ENCODE data around the gene ZNF362. TPM values are rescaled to one million over a fixed set of nuclear protein-coding genes. Genes with fewer than 3 reads are reported as not detected.

Gene ZNF362
- total RNA-seq, 1 donor from 2014 or later, result 14.0 TPM

GRCh38 chr1:33268927-33269610, 12.8 kb downstream of the ZNF362 start:
- ATAC-seq, result no peak

DNA sequence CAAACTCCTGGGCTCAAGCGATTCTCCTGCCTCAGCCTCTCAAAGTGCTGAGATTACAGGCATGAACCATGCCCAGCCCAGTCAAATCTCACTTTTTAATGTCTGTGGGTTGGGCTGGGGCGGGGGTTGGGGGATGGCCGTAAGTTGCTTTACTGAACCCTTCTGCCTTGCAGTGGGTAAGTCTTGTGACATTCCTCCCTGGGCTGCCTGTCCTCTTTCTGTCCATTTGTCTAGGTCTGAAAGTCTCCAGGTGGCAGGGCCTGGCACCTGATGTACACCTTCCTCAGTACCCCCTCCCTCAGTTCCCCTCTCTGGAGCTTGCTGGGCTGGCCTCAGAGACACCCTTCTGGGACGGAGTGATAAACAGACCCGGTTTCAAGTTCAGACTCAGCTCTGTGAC, 13.3 kb downstream of the ZNF362 start:
- no peak for ATAC-seq

DNA sequence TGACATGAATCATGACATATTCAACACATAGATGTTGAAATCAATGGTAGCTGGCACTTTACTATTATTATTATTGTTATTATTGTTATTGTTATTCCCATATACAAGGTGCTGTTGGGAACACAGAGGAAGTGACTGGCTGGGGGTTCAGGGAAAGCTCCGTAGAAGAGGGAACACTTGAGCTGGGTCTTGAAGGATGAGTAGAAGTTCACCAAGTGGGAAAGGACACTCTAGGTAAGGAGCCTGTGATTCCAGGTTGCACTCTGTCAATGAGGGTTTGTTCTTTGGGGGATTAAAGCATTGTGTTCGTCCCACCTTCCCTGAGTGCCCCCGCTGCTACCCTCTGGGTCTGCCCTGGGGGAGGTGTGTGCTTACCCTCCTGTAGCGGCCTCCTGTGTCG, 14.1 kb downstream of the ZNF362 start:
- no peak for ATAC-seq

- no peak for ATAC-seq
Observed at GRCh38 chr1:33270808-33271465, 14.6 kb downstream of the ZNF362 start.

GRCh38 chr1:33271666-33272505, 15.6 kb downstream of the ZNF362 start:
- no peak for ATAC-seq

- no peak for ATAC-seq
Observed at GRCh38 chr1:33272509-33272908, 16.2 kb downstream of the ZNF362 start.

DNA sequence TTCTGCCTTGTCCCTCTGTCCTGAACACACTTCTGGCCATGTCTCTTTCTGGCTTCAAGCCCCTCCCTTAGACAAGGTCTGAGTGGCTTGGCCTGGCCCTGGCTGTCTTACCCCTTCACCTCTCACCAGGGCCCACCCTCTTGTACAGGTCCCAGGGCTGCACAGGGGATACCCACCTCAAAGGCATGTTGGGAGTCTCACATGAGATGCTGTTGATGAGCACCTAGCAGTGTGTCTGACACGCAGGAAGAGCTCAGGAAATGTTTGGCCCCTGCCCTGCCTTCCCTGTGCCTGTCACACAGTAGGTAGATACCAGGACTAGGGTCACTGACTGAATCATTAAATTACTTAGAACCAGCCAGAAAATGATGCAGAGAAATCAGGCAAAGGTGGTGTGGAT, 16.6 kb downstream of the ZNF362 start:
- ATAC-seq, result no peak

DNA sequence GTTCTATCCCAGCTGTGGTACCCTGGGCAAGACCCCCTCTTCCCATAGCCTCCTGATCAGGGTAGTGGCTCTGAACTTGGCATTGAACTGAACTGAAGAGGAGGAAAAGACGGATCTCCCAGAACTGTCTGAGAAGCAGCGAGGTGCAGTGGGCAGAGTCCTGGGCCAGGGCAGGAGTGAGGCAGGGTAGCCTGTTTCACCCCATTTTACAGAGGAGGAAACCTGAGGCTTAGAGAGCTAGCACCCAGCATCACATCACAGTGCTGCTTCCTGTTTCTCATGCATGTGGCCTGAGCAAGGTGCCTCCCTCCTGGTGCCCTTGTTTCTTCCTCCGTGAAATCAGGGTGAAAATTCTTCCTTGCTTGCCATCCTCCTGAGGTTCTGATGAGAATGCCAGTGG, 17.1 kb downstream of the ZNF362 start:
- no peak for ATAC-seq

DNA sequence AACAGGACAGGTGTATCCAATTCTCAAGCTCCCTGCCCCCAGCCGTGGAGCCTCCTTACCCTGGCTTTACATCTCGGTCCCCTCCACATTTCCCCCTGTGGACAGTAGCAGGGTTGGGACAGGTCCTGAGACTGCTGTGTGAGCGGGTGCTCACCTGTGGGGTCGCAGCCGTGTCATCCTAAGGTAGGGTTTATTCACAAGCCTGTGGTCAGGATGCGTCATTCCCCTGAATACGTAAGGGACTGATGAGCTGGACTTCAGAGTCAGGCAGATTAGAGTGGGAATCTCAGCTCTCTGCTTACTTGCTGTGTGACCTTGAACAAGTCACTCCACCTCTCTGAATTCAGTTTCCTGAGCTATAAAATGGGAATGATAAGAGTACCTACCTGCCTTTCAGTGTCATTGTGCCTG, 17.7 kb downstream of the ZNF362 start:
- ATAC-seq, result no peak

DNA sequence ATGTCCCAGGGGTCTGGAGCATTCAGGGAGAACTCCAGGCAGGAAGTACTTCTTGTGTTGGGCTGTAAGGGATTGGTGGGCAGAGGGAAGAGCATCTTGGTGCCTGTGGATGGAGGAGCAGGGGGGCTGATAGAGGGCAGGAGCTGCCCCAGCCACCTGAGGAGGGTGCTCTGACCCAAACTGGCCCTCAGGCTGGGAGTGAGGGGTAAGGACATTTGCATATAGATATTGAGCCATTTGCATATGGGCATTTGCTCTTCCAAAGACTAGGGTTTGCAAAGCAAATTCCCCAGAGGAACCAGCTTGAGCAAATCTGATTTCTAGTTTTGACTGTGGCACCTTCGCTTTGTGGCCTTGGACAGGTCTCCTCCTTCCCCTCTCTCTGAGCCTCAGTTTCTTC, 18.2 kb downstream of the ZNF362 start:
- no peak for ATAC-seq

DNA sequence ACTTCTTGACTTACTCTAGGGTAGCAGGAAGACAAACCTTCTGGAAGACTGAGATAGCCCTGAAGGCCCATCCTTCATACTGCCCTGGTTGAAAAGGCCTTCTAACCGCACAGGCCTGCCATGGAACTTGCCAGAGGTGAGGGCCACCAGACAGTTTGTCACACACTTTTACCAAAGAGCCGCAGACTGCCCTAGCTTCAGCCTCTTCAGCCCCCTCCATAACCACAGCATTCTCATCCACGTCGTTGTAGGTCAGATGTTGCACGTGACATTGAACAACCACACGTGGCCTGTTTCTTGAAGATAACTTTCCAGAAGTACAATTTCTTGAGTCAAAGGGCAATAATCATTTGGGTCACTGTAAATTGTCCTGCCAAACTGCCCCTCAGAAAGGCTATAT, 18.9 kb downstream of the ZNF362 start:
- no peak for ATAC-seq

GRCh38 chr1:33275706-33276572, 19.6 kb downstream of the ZNF362 start:
- ATAC-seq, result no peak

DNA sequence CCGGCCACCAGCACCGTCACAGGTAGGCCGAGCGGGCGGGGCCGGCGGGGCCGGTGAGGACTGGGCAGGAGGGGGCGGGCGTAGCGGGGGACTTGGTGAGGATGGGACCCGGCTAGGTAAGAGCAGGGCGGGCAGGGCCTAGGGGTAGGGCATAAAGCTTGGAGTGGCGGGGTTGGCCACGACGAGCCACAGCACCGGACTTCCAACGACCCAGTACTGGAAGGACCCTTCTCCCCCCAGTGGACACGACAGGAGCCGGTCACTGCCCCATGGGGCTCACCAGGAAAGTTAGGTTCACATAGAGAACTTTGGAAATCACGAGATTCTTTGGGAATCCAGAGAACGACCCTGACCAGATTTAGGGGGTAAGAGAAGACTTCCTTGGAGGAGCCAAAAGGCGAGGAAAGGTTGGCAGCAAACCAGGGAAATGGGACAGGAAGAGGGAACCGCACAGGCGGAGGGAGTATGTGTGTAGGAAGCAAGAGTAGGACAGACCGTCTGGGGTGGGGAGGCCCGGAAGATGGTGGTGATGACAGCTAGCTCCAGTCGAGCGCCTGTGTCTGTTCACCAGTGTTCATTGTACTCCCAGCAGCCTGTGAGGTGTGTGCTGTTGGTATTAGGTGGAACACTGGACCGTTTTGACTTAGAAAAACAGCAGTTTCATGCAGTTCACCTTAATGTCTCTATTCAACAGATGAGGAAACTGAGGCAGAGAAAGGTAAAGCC, 20.4 kb downstream of the ZNF362 start:
- ATAC-seq, result peak; percentile 17

DNA sequence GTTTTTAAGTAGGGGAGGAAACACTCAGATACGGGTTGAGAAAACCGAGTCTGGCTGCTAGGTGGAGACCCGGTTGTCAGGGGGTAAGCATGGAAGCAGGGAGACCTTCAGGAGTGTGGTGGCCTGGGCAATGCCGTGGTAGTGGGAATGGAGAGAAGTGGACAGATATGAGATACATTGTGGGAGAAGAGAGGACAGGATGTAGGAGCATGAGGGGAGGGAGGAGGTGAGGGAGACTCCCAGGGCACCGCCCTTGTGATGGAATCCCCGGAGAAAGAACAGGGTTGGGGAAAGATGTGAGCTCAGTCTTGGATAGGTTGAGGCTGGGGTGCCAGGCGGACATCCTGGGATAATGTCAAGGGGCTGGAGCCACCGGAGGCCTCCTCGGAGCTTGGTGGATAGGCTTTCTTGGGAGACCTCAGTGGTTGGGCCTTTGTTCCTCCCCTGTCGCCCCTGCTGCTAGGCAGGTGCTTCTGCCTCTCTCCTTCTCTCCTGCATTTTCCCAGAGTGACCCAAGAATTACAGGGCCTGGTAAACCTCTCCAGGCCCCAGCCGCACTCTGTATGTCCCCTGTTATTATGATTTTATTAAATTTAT, 21.3 kb downstream of the ZNF362 start:
- ATAC-seq, result no peak

GRCh38 chr1:33280091-33280661, 23.9 kb downstream of the ZNF362 start:
- ATAC-seq, result peak; percentile 25

DNA sequence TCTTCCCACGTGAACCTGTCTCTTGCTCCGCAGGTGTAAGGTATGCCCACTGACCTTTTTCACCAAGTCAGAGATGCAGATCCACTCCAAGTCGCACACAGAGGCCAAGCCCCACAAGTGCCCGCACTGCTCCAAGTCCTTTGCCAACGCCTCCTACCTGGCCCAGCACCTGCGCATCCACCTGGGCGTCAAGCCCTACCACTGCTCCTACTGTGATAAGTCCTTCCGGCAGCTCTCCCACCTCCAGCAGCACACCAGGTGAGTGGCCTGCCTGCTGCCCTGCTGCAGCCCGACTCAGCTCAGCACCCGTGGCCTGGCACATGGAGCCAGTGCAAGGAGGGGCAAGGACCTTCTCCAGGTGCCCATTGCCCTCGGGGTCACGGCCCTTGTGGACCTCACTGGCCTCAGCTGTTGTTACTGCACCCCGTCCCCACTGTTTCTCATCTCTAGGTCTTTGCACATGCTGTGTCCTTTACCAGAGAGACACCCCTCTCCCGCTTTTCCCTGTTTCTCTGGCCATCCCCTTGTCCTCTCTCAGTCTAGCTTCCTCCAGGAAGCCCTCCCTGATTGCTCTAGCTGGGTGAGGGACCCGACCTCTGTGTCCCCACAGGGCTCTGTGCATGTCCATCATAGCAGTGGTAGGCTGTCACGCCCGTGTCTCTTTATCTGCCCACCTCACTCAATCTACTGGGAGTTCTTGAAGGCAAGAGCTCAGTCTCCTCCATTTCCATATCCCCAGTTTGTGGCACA, 25.4 kb downstream of the ZNF362 start:
- ATAC-seq, result no peak

DNA sequence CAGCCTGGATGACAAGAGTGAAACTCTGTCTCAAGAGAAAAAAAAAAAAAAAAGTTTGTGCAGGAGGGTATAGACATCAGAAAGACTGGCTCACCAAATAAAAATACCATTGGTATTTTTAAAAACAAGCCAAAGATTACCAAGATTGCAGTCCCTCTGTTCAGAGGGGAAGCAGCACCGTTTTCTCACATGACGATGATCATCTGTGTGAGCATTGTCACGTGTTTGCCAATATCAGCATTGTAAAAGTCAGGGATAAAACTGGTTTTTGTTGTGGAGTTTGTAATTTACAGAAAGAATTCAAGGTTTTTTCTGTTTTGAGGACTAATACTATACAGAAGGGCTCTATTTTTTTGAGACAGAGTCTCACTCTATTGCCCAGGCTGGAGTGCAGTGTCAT, 26.5 kb downstream of the ZNF362 start:
- no peak for ATAC-seq

GRCh38 chr1:33284049-33284448, 27.8 kb downstream of the ZNF362 start:
- no peak for ATAC-seq

DNA sequence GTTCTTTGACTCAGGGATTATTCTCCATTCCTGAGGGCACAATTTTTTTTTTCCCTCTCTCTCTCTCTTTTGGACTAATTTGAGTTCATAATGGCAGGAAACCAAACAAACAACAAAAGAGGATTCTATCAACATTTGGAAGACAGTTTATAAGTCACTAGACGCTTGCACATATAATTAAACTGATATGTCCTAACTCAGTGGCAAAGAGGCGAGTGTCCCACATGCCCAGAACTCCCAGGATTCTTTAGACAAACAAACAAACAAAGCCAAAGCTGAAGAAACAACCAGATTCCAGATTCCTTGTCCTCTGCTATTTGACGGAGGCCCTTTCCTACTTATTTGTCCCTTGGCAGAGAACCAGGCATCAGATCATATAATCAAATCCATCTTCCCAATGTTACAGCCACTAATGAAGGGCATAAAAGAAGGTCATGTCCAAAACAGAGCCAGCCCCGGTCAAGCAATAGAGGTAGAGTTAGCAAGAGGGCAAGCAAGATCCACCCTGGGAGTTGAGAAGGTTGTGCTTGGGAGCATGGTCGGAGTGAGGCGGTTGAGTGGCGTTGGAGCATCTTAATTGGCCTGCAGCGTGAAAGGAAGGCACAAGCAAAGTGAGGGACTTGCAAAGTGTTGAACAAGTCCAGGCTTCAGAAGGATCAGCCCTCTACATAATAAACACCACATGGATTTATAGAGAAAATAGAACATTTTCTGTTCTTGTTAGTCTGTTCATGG, 30.3 kb downstream of the ZNF362 start:
- ATAC-seq, result no peak

- ATAC-seq, result no peak
Observed at GRCh38 chr1:33287317-33287716, 31.0 kb downstream of the ZNF362 start.
